Measurements from ENCODE around the gene FAM210B. TPM values are rescaled to one million over a fixed set of nuclear protein-coding genes. Genes with fewer than 3 reads are reported as not detected.

The FAM210B gene
- total RNA-seq, 1 donor from 2014 or later, result 61.2 TPM

Other genes with a start within 250 kb of the FAM210B start
- gene MC3R, start 110.2 kb upstream of the FAM210B start, total RNA-seq, result not detected in 2 replicates
- gene AURKA, start 33.2 kb downstream of the FAM210B start, total RNA-seq, result 14.8 and 15.4 TPM in 2 replicates
- 29.0 and 29.7 TPM in 2 replicates for gene CSTF1, start 33.7 kb downstream of the FAM210B start, total RNA-seq
- not detected in 2 replicates for gene CASS4, start 53.3 kb downstream of the FAM210B start, total RNA-seq
- 50.8 and 65.7 TPM in 2 replicates for gene RTF2, start 109.7 kb downstream of the FAM210B start, total RNA-seq
- gene FAM209A, start 165.8 kb downstream of the FAM210B start, total RNA-seq, result not detected in 2 replicates
- gene FAM209B, start 174.3 kb downstream of the FAM210B start, total RNA-seq, result not detected in 2 replicates

Data from glomerular endothelial cell (primary cell).